DND-41 (cell line): ENCODE measurements around the gene RXRB.

ENCODE experiments used
- CTCF ChIP-seq: IDR thresholded peaks from 2 replicates; pipeline ENCODE4 v1.5.1; 2012; ENCODE audit warnings: borderline replicate concordance, low read length, moderate library complexity, mild to moderate bottlenecking; ENCODE audit not compliant: poor library complexity, severe bottlenecking; ENCODE audit errors: extremely low read depth
- EZH2 ChIP-seq: IDR thresholded peaks from 3 replicates; pipeline ENCODE4 v1.6.1; 2012; ENCODE audit warnings: borderline replicate concordance, low read depth, mild to moderate bottlenecking, moderate library complexity, low read length, inconsistent platforms; ENCODE audit not compliant: severe bottlenecking

GRCh38 chr6:33164665-33165373 is 35.6 kb downstream of the RXRB start:
- TF ChIP-seq CTCF (no peak), EZH2 (no peak)
